T follicular helper cell (primary cell): ENCODE data around the gene MCM5.
"Not testable (repeated sequence)": the region's sequence is repeated elsewhere in the genome, so short reads cannot be mapped to it uniquely, and the experiment has no call there.

ENCODE experiments used
- DNase-seq: peaks from one replicate; pipeline ENCODE4 v3.0.0-alpha.2; 2020; ENCODE audit warnings: low read depth

Gene MCM5

GRCh38 chr22:35452351-35452781 is 52.4 kb downstream of the MCM5 start:
- no peak for DNase-seq

GRCh38 chr22:35452810-35453743 is 53.1 kb downstream of the MCM5 start:
- DNase-seq = no peak

DNA sequence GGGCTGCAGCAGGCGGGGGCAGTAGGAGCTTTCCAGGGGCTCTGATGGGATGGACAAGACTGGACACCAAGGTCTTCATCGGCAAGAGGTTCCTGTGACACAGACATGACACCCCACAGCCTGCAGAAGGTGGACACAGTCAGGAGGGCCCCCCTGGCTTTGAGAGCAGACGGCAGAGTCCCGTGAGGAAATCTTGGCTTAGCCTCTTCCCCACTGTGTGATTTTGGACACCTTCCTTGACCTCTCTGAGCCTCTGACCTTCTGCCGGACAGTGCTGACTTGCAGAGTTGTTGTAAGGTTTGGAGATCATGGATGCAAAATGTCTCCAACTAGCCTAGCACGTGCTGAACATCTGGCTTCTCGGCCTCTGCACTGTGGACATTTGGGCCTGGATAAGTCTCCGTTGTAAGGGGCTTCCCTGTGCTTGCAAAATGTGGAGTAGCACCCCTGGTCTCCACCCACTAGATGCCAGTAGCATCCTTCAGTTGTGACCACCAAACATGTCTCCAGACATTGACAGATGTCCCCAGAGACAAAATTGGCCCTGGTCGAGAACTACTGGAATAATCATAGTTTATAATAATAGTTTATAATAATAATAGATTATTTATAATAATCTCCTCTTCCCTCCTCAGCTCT is 54.6 kb downstream of the MCM5 start:
- no peak for DNase-seq

DNA sequence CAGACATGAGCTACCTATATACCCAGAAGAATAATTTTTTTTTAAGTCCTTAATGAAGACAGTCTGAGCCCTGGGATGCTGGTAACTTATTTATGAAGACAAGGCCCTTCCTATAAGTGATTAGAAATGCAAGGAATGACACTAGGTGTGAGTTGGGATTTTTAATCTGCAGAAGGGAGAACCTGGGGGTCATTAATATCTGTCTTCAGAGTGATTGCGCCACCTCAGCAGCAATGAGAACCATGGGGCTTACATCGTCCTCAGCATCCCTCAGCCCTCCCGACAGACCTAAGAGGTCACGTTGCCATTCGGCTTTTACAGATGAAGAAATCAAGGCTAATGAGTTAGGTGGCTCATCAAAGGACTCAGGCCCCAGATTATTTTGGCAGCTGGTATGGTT is 55.6 kb downstream of the MCM5 start:
- no peak for DNase-seq

GRCh38 chr22:35456757-35457156 is 56.8 kb downstream of the MCM5 start:
- no peak for DNase-seq

DNA sequence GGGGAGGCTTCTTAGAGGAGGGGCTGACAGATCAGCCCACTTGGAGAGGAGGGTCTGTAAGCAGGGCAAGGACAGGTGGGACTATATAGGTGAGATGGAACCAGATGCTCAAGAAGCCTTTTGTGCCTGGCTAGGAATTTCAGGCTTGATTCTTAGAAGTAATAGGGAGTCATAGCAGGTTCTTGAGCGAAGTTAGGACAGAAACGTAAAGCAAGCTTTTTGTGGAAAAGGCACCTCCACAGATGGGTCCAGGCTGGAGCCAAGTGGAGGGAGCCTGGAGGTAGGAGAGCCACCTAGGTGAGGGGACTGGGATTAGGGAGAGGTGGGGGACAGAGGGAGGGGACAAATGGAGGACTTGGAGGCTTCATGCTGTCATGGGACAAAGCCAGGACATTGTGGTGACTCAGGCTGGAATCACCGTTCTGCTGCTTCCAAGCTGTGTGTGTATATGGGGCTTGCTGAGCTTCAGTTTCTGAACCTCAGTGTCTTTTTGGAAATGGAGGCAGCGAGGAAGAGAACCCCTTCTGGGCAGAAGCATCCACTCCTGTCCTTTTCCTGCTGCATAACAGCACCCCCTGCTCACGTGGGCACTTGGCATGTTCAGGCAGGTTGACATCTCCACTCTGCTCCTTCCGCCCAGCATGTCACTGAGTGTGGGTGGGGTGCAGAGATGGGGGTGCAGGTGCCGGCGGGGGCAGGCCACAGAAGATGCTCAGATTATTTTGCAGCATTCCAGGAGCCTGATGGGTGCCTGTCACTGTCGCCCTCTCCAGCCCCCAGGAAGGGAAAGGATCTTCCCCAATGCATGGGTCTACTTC is 58.0 kb downstream of the MCM5 start:
- no peak for DNase-seq

GRCh38 chr22:35458547-35459422 is 58.8 kb downstream of the MCM5 start:
- DNase-seq = no peak

DNA sequence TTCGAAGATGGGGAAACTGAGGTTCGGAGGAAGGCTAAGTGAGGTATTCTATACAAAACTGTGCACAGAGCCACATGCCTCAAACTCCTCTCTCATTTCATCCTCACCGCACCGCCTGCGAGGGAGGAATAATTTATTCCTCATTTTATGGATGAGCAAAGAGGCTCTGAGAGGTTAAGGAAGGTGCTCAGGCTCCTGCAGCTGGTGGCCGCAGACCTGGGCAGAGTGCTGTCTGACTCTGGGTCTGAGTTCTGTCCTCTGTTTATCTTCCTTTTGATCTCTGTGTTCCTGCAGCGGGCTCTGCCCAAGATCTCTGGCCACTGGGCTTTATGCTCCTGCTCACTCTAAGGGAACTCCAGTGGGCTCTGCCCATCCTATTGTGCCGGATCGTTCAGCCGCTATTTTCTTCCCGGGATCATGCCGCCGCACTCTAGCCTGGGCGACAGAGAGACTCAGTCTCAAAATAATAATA is 59.5 kb downstream of the MCM5 start:
- DNase-seq = no peak

DNA sequence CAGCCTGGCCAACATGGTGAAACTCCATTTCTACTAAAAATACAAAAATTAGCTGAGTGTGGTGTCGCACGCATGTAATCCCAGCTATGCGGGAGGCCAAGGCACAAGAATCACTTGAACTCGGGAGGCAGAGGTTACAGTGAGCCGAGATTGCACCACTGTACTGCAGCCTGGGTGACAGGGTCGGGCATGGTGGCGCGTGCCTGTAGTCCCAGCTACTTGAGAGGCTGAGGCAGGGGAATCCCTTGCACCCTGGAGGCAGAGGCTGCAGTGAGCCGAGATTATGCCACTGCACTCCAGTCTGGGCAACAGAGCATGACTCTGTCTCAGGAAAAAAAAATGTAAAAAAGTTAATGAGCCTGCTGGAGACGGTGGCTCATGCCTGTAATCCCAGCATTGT is 60.0 kb downstream of the MCM5 start:
- DNase-seq = not testable (repeated sequence)

DNA sequence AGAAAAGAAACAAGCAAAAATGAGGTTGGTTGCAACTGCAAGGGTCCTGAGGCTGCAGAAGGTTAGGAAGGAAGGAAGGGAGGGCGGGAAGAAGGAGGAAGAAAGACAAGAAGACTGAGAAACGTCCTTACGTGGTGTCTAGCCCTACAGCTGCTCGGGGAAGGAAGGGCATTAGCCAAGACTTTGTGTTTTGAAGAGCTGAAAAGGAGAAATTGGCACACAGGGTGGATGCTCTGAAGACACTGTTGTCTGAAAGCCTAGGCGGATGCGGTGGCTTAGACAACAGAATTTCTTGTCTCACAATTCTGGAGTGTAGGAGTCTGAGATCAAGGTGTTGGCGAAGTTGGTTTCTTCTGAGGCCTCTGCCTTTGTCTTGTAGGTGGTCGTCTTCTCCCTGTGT is 60.7 kb downstream of the MCM5 start:
- no peak for DNase-seq

GRCh38 chr22:35462498-35463230 is 62.7 kb downstream of the MCM5 start:
- no peak for DNase-seq

DNA sequence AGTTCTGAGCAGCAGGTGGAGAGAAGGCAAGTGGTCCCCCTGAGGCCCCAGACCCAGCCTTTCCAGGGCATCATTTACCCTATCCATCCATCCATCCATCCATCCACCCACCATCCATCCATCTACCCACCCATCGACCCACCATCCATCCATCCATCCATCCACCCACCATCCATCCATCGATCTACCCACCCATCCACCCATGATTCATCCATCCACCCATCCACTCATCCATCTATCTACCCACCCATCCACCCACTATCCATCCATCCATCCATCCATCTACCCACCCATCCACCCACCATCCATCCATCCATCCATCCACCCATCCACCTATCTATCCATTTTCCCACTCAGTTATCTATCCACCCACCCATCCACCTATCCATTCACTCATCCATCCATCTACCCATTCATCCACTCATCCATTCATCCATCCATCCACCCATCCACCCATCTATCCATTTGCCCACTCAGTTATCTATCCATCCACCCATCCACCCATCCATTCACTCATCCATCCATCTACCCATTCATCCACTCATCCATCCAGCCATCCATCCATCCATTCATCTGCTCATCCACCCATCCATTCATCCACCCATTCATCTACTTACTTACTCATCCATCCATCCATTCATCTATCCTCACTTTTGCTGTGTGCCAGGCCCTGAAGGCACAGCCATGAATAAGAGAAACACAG is 63.4 kb downstream of the MCM5 start:
- no peak for DNase-seq

GRCh38 chr22:35464399-35464798 is 64.5 kb downstream of the MCM5 start:
- DNase-seq = no peak

DNA sequence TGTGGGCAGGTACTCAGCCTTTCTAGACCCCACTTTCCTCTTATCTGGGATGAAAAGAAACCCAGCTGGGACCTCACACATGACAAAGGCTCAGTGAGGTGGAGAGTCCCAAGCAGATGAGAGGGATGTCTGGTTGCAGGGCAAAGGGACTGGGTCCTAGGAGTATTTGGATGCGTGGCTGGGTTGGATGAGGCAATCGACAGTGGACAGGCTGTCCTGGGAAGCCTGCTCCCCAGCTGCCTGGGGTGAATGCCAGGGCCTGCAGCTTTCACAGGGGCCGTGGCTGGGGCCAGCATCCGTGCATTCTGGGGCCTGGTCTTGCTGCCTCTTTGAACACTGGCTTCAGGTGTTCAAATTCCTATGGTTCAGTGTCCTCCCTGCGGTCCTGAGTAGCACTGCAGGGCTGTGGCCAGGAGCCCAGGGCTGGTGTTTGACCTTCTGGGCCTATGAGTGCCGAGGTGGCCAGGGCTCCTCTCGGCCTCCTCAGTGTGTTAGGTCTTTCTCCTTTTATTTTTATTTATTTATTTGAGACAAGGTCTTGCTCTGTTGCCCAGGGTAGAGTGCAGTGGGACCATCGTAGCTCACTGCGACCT is 65.3 kb downstream of the MCM5 start:
- no peak for DNase-seq

- DNase-seq = no peak
These were observed 67.9 kb downstream of the MCM5 start for GRCh38 chr22:35467681-35468434.

GRCh38 chr22:35470903-35471321 is 71.0 kb downstream of the MCM5 start:
- no peak for DNase-seq

DNA sequence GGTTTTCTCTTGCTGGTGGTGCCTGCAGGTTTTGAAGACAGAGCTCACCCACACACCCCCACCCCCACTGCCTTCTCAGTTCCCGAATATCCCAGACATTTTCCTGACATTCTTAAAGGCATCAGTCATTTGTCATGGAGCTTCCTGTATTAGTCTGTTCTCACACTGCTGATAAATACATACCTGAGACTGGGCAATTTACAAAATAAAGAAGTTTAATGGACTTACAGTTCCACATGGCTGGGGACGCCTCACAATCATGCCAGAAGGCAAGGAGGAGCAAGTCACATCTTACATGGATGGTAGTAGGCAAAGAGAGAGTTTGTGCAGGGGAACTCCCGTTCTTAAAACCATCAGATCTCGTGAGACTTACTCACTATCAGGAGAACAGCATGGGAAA is 71.6 kb downstream of the MCM5 start:
- DNase-seq = not testable (repeated sequence)

DNA sequence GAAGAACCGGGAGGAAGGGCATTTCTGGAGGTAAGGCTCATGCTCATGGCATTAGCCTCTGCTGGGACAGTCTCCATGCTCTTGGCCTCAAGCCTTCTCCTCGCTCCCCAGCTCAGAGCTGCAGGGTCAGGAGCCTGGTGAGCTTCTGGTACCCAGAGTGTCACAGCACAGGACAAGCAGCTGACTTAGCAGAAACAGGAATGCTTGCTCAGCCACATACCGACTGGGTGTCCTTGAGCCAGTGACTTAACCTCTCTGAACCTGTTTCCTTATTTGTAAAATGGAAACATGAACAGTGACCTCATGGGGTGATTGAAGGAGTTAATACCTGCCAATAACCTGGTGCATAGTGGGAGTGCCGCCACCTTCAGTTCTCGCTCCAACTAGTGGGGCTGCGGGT is 72.5 kb downstream of the MCM5 start:
- DNase-seq = no peak

DNA sequence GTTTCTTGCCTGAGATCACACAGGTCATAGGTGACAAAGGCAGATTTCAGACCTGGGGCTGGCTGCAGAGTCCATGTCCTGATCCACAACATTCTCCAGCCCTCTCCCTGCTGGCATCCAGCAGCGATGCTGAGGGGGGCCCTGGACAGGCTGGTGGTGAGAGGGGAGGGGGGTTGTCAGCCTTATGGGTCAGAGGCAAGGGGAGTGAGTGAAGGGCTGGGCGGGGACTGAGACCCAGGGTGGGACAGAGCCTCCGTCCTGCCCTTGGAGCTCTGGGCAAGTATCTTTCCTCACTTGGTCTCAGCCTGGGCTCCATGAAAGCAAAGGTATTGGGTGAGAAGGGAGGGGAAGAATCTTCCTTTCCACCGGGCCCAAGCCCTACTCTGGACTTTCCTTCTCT is 74.0 kb downstream of the MCM5 start:
- no peak for DNase-seq
